ENCODE results near the gene P4HA2.

The P4HA2 gene

GRCh38 chr5:132206782-132207181, 20.9 kb downstream of the P4HA2 start:
- TF ChIP-seq, protein P1, sequence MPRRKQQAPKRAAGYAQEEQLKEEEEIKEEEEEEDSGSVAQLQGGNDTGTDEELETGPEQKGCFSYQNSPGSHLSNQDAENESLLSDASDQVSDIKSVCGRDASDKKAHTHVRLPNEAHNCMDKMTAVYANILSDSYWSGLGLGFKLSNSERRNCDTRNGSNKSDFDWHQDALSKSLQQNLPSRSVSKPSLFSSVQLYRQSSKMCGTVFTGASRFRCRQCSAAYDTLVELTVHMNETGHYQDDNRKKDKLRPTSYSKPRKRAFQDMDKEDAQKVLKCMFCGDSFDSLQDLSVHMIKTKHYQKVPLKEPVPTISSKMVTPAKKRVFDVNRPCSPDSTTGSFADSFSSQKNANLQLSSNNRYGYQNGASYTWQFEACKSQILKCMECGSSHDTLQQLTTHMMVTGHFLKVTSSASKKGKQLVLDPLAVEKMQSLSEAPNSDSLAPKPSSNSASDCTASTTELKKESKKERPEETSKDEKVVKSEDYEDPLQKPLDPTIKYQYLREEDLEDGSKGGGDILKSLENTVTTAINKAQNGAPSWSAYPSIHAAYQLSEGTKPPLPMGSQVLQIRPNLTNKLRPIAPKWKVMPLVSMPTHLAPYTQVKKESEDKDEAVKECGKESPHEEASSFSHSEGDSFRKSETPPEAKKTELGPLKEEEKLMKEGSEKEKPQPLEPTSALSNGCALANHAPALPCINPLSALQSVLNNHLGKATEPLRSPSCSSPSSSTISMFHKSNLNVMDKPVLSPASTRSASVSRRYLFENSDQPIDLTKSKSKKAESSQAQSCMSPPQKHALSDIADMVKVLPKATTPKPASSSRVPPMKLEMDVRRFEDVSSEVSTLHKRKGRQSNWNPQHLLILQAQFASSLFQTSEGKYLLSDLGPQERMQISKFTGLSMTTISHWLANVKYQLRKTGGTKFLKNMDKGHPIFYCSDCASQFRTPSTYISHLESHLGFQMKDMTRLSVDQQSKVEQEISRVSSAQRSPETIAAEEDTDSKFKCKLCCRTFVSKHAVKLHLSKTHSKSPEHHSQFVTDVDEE (CRISPR knock-in tag; IDR thresholded peaks at IDR 0.05): no peak
- TF ChIP-seq ZFP30 (CRISPR knock-in tag; IDR thresholded peaks at IDR 0.05) (no peak), CSDC2 (CRISPR knock-in tag; IDR thresholded peaks at IDR 0.05) (no peak), ZNF8 (CRISPR knock-in tag; IDR thresholded peaks at IDR 0.05) (no peak), BACH2 (CRISPR knock-in tag; IDR thresholded peaks at IDR 0.05; ENCODE audit: borderline replicate concordance) (no peak), OSR1 (CRISPR knock-in tag; IDR thresholded peaks at IDR 0.05) (no peak), SNAI2 (CRISPR knock-in tag; IDR thresholded peaks at IDR 0.05) (no peak), PPARA (CRISPR knock-in tag; IDR thresholded peaks at IDR 0.05; ENCODE audit: borderline replicate concordance) (no peak), ARNTL (CRISPR knock-in tag; IDR thresholded peaks at IDR 0.05; ENCODE audit: borderline replicate concordance, low read depth) (no peak), RARB (CRISPR knock-in tag; IDR thresholded peaks at IDR 0.05) (no peak), ZC3H10 (CRISPR knock-in tag; IDR thresholded peaks at IDR 0.05) (no peak)

GRCh38 chr5:132205385-132206125, 22.1 kb downstream of the P4HA2 start:
- no peak for ATAC-seq
- TF ChIP-seq BACH2 (CRISPR knock-in tag; IDR thresholded peaks at IDR 0.05; ENCODE audit: borderline replicate concordance) (no peak), ZNF70 (CRISPR knock-in tag; IDR thresholded peaks at IDR 0.05) (no peak), ZNF8 (CRISPR knock-in tag; IDR thresholded peaks at IDR 0.05) (no peak), CSDC2 (CRISPR knock-in tag; IDR thresholded peaks at IDR 0.05) (no peak), ZFP3 (CRISPR knock-in tag; IDR thresholded peaks at IDR 0.05) (no peak), CREB5 (CRISPR knock-in tag; IDR thresholded peaks at IDR 0.05; ENCODE audit: low read depth) (no peak), GLIS3 (CRISPR knock-in tag; IDR thresholded peaks at IDR 0.05) (no peak)
- TF ChIP-seq, protein P1 (CRISPR knock-in tag; IDR thresholded peaks at IDR 0.05): no peak
- TF ChIP-seq, protein P2, sequence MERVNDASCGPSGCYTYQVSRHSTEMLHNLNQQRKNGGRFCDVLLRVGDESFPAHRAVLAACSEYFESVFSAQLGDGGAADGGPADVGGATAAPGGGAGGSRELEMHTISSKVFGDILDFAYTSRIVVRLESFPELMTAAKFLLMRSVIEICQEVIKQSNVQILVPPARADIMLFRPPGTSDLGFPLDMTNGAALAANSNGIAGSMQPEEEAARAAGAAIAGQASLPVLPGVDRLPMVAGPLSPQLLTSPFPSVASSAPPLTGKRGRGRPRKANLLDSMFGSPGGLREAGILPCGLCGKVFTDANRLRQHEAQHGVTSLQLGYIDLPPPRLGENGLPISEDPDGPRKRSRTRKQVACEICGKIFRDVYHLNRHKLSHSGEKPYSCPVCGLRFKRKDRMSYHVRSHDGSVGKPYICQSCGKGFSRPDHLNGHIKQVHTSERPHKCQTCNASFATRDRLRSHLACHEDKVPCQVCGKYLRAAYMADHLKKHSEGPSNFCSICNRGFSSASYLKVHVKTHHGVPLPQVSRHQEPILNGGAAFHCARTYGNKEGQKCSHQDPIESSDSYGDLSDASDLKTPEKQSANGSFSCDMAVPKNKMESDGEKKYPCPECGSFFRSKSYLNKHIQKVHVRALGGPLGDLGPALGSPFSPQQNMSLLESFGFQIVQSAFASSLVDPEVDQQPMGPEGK (CRISPR knock-in tag; IDR thresholded peaks at IDR 0.05; ENCODE audit: borderline replicate concordance): no peak

More at GRCh38 chr5:132206782-132207181, 20.9 kb downstream of the P4HA2 start:
- ATAC-seq: no peak

- no peak for ATAC-seq
- TF ChIP-seq PPARA (CRISPR knock-in tag; IDR thresholded peaks at IDR 0.05; ENCODE audit: borderline replicate concordance) (no peak), ESRRG (CRISPR knock-in tag; IDR thresholded peaks at IDR 0.05) (no peak), CSRNP3 (CRISPR knock-in tag; IDR thresholded peaks at IDR 0.05) (no peak), BACH2 (CRISPR knock-in tag; IDR thresholded peaks at IDR 0.05; ENCODE audit: borderline replicate concordance) (no peak), TOX (CRISPR knock-in tag; IDR thresholded peaks at IDR 0.05; ENCODE audit: borderline replicate concordance) (no peak), SNAI2 (CRISPR knock-in tag; IDR thresholded peaks at IDR 0.05) (no peak), ARNTL (CRISPR knock-in tag; IDR thresholded peaks at IDR 0.05; ENCODE audit: borderline replicate concordance, low read depth) (no peak), CREB5 (CRISPR knock-in tag; IDR thresholded peaks at IDR 0.05; ENCODE audit: low read depth) (no peak), ISL1 (CRISPR knock-in tag; IDR thresholded peaks at IDR 0.05) (no peak), TCF4 (CRISPR knock-in tag; IDR thresholded peaks at IDR 0.05; ENCODE audit: borderline replicate concordance) (no peak)
Measured at GRCh38 chr5:132204371-132205135, 23.1 kb downstream of the P4HA2 start.

Measured in SK-N-SH treated with all-trans-retinoic acid at 6 μM for 48 hours (cell line).